ENCODE results near the gene SLC40A1. TPM values are rescaled to one million over a fixed set of nuclear protein-coding genes. Genes with fewer than 3 reads are reported as not detected.
A peak's percentile ranks its signal among the peaks of the same experiment; 100 is the strongest.

The SLC40A1 gene
- total RNA-seq, 4 donors from 2014 or later = 87.1 to 252 (median 176) TPM

GRCh38 chr2:189549449-189549832 lies 31.1 kb downstream of the SLC40A1 start:
- Histone ChIP-seq H3K4me3 (no peak overlapping the region), H3K27ac (peak overlapping the region; percentile 61 to 91), H3K27me3 (no peaks in the 10 kb centered on the region), H3K9me3 (no peaks in the 10 kb centered on the region), H3K4me1 (peaks cover 4 to 19% of the 10 kb centered on the region in 2 donors), H3K36me3 (no peaks in the 10 kb centered on the region)
- intact Hi-C loops (cut with DNase I; ENCODE audit: low total_unique reads) = no loop called here
- no peak for TF ChIP-seq CTCF (IDR thresholded peaks at IDR 0.05)
- no peak for TF ChIP-seq POLR2A (IDR thresholded peaks at IDR 0.05)
- peak; percentile 70 to 77 for DNase-seq

- DNase-seq = no peak
- Histone ChIP-seq H3K27ac (peak overlapping the region; percentile 61 to 91), H3K27me3 (no peaks in the 10 kb centered on the region), H3K9me3 (no peaks in the 10 kb centered on the region), H3K36me3 (no peaks in the 10 kb centered on the region), H3K4me3 (no peak overlapping the region), H3K4me1 (peaks cover 4 to 19% of the 10 kb centered on the region in 2 donors)
- TF ChIP-seq CTCF (IDR thresholded peaks at IDR 0.05) (no peak), POLR2A (IDR thresholded peaks at IDR 0.05) (no peak)
- intact Hi-C loops (cut with DNase I; ENCODE audit: low total_unique reads) = no loop called here
Observed at GRCh38 chr2:189548666-189549448, 31.7 kb downstream of the SLC40A1 start.

GRCh38 chr2:189545418-189545817 lies 35.2 kb downstream of the SLC40A1 start:
- Histone ChIP-seq H3K27ac (peak overlapping the region; percentile 77 to 91), H3K4me1 (peaks cover 0 to 12% of the 10 kb centered on the region in 2 donors), H3K4me3 (no peak overlapping the region), H3K27me3 (no peaks in the 10 kb centered on the region), H3K36me3 (no peaks in the 10 kb centered on the region), H3K9me3 (no peaks in the 10 kb centered on the region)
- peak in 1 of 2 donors; percentile 51 for DNase-seq
- intact Hi-C loops (cut with DNase I; ENCODE audit: low total_unique reads) = no loop called here
- TF ChIP-seq CTCF (IDR thresholded peaks at IDR 0.05) = no peak

GRCh38 chr2:189544318-189545042 lies 36.1 kb downstream of the SLC40A1 start:
- Histone ChIP-seq H3K4me1 (peaks cover 0 to 12% of the 10 kb centered on the region in 2 donors), H3K4me3 (no peak overlapping the region)
- intact Hi-C loops (cut with DNase I; ENCODE audit: low total_unique reads) = no loop called here

More at GRCh38 chr2:189544318-189545042, 36.1 kb downstream of the SLC40A1 start:
- Histone ChIP-seq H3K27me3 (no peaks in the 10 kb centered on the region), H3K36me3 (no peaks in the 10 kb centered on the region), H3K27ac (peak overlapping the region; percentile 77 to 91), H3K9me3 (no peaks in the 10 kb centered on the region)
- TF ChIP-seq CTCF (IDR thresholded peaks at IDR 0.05) = no peak
- TF ChIP-seq POLR2A (IDR thresholded peaks at IDR 0.05) = no peak
- DNase-seq = no peak

Data from uterus (tissue), 4 donors.